ENCODE results near the gene LMAN2.

Gene LMAN2

GRCh38 chr5:177372034-177372896, 20.8 kb upstream of the LMAN2 start:
- H3K4me2 ChIP-seq (ENCODE audit: low read length) = no peak overlapping the region
- no peaks in the 10 kb centered on the region for H3F3A ChIP-seq (ENCODE audit: insufficient read depth, low read length)

GRCh38 chr5:177371120-177372033, 19.9 kb upstream of the LMAN2 start:
- H3K27me3 ChIP-seq (ENCODE audit: insufficient read depth, low read length) = no peaks in the 10 kb centered on the region
- H3K27ac ChIP-seq (ENCODE audit: low read depth, low read length, poor library complexity, severe bottlenecking) = no peak overlapping the region
- H3K9ac ChIP-seq (ENCODE audit: low read length) = peak overlapping the region; percentile 61; the same call in 1 of the 2 replicates
- peak overlapping the region; percentile 66 for H3K4me2 ChIP-seq (ENCODE audit: low read length)
- peak overlapping the region; percentile 57 for H3K4me3 ChIP-seq (ENCODE audit: low read depth, low read length, poor library complexity, severe bottlenecking)
- no peaks in the 10 kb centered on the region for H3K9me3 ChIP-seq (ENCODE audit: low read length)
- H3K4me1 ChIP-seq (ENCODE audit: insufficient read depth, low read length, severe bottlenecking) = peaks cover 29% of the 10 kb centered on the region
- H2AFZ ChIP-seq (ENCODE audit: low read length) = no peak overlapping the region
- no peaks in the 10 kb centered on the region for H3K9me2 ChIP-seq (ENCODE audit: low read depth, low read length)
- H3K36me3 ChIP-seq (ENCODE audit: insufficient read depth, low read length) = peaks cover 29% of the 10 kb centered on the region
- no peaks in the 10 kb centered on the region for H3K79me2 ChIP-seq (ENCODE audit: insufficient read depth, low read length)
- no peaks in the 10 kb centered on the region for H4K20me1 ChIP-seq (ENCODE audit: insufficient read depth, low read length)
- TF ChIP-seq EZH2 (IDR thresholded peaks at IDR 0.05; ENCODE audit: borderline replicate concordance, low read length) = no peak
- TF ChIP-seq CTCF (IDR thresholded peaks at IDR 0.05; ENCODE audit: low read length) = no peak
- no peaks in the 10 kb centered on the region for H3F3A ChIP-seq (ENCODE audit: insufficient read depth, low read length)

More at GRCh38 chr5:177372034-177372896, 20.8 kb upstream of the LMAN2 start:
- Histone ChIP-seq H3K9me2 (ENCODE audit: low read depth, low read length) (no peaks in the 10 kb centered on the region), H3K79me2 (ENCODE audit: insufficient read depth, low read length) (no peaks in the 10 kb centered on the region), H3K27ac (ENCODE audit: low read depth, low read length, poor library complexity, severe bottlenecking) (no peak overlapping the region), H3K36me3 (ENCODE audit: insufficient read depth, low read length) (peaks cover 29% of the 10 kb centered on the region), H2AFZ (ENCODE audit: low read length) (no peak overlapping the region), H3K4me1 (ENCODE audit: insufficient read depth, low read length, severe bottlenecking) (peaks cover 23% of the 10 kb centered on the region), H3K9me3 (ENCODE audit: low read length) (no peaks in the 10 kb centered on the region), H4K20me1 (ENCODE audit: insufficient read depth, low read length) (no peaks in the 10 kb centered on the region), H3K9ac (ENCODE audit: low read length) (no peak overlapping the region), H3K4me3 (ENCODE audit: low read depth, low read length, poor library complexity, severe bottlenecking) (no peak overlapping the region), H3K27me3 (ENCODE audit: insufficient read depth, low read length) (no peaks in the 10 kb centered on the region)
- TF ChIP-seq CTCF (IDR thresholded peaks at IDR 0.05; ENCODE audit: low read length) = no peak
- no peak for TF ChIP-seq EZH2 (IDR thresholded peaks at IDR 0.05; ENCODE audit: borderline replicate concordance, low read length)

GRCh38 chr5:177370488-177371119, 19.1 kb upstream of the LMAN2 start:
- Histone ChIP-seq H3K4me2 (ENCODE audit: low read length) (peak overlapping the region; percentile 3; the same call in 1 of the 2 replicates), H3K79me2 (ENCODE audit: insufficient read depth, low read length) (no peaks in the 10 kb centered on the region), H3K36me3 (ENCODE audit: insufficient read depth, low read length) (peaks cover 29% of the 10 kb centered on the region), H3K4me3 (ENCODE audit: low read depth, low read length, poor library complexity, severe bottlenecking) (peak overlapping the region; percentile 57), H3K9me2 (ENCODE audit: low read depth, low read length) (no peaks in the 10 kb centered on the region), H3K27ac (ENCODE audit: low read depth, low read length, poor library complexity, severe bottlenecking) (peak overlapping the region; percentile 75), H3F3A (ENCODE audit: insufficient read depth, low read length) (no peaks in the 10 kb centered on the region), H4K20me1 (ENCODE audit: insufficient read depth, low read length) (no peaks in the 10 kb centered on the region), H3K9me3 (ENCODE audit: low read length) (no peaks in the 10 kb centered on the region), H2AFZ (ENCODE audit: low read length) (no peak overlapping the region), H3K4me1 (ENCODE audit: insufficient read depth, low read length, severe bottlenecking) (peaks cover 29% of the 10 kb centered on the region), H3K9ac (ENCODE audit: low read length) (no peak overlapping the region), H3K27me3 (ENCODE audit: insufficient read depth, low read length) (no peaks in the 10 kb centered on the region)
- TF ChIP-seq EZH2 (IDR thresholded peaks at IDR 0.05; ENCODE audit: borderline replicate concordance, low read length) = no peak
- TF ChIP-seq CTCF (IDR thresholded peaks at IDR 0.05; ENCODE audit: low read length) = peak; percentile 40
